ENCODE data around the gene PTGDS. TPM values are rescaled to one million over a fixed set of nuclear protein-coding genes. Genes with fewer than 3 reads are reported as not detected.

PTGDS gene
- total RNA-seq, 4 donors from 2014 or later: 6.8 to 59.1 (median 17.8) TPM

DNA sequence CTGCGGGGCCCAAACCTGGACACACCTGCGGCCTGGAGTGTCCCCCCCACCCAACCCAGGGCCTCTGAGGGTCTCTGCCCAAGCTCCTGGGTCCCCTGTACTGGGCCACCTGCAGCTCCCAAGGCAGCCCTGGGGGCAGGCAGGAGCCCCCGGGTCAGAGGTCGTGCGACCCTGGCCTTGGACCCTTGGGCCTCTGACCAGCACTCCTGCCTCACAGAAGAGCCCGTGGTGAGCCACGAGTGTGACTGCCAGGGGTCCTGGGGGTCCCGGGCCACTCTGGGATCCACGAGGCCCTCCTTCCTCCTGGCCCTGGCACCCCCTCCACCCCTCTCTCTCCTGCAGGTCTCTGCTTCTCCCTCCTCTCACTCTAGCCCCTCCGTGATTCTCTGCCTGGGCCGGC, 5.0 kb upstream of the PTGDS start:
- Histone ChIP-seq H3K4me3 (no peak overlapping the region), H3K4me1 (peaks cover 0 to 9% (median 0%) of the 10 kb centered on the region in 4 donors), H3K27ac (no peak overlapping the region), H3K36me3 (no peaks in the 10 kb centered on the region), H3K9me3 (no peaks in the 10 kb centered on the region), H3K27me3 (no peaks in the 10 kb centered on the region)
- TF ChIP-seq POLR2AphosphoS5 (IDR thresholded peaks at IDR 0.05): no peak
- no peak for TF ChIP-seq POLR2A (IDR thresholded peaks at IDR 0.05)
- TF ChIP-seq CTCF (IDR thresholded peaks at IDR 0.05): no peak
- no peak for TF ChIP-seq EP300 (IDR thresholded peaks at IDR 0.05; ENCODE audit: low read depth)
- intact Hi-C loops (cut with DNase I; ENCODE audit: low total_unique reads) (no loop called here), in situ Hi-C loops (cut with MboI; ENCODE audit: low pct_ligation_motif_present in 1 of 4, low pct_unique_long_range_greater_than_20kb in 1 of 4, low sequenced_read_pairs in 3 of 4) (no loop called here)
- no peak for DNase-seq
- WGBS, 2 donors (ENCODE audit: low coverage in 1 of 2): 77% methylated on average over 9 of the region's 11 CpGs; no CpG with 5 or more reads in 1 of the 2 donors

DNA sequence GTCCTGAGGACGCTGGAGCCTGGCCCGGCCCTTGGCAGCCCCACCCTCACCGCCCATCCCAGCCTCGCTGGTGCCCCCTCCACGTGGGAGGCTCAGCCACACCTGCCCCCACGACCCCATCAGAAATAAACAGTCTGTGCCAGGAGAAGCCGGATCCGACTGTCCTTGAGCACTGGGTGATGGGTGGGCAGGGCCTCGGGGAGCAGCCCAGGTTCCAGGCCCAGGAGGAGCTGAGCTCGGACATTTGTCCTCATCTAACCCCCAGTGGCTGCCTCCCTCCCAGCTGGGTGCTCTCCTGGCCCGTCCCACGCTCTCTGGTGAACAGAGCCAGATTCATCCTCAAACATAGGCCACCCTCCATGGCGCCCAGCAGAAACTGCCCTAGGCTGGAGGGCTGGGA, 4.6 kb upstream of the PTGDS start:
- Histone ChIP-seq H3K27ac (no peak overlapping the region), H3K4me3 (no peak overlapping the region), H3K4me1 (peaks cover 0 to 13% (median 2%) of the 10 kb centered on the region in 4 donors), H3K36me3 (no peaks in the 10 kb centered on the region), H3K9me3 (no peaks in the 10 kb centered on the region), H3K27me3 (peaks cover 2% of the 10 kb centered on the region)
- WGBS, 2 donors (ENCODE audit: low coverage in 1 of 2): 63% methylated on average over 13 of the region's 13 CpGs; no CpG with 5 or more reads in 1 of the 2 donors
- intact Hi-C loops (cut with DNase I; ENCODE audit: low total_unique reads): no loop called here
- in situ Hi-C loops (cut with MboI; ENCODE audit: low pct_ligation_motif_present in 1 of 4, low pct_unique_long_range_greater_than_20kb in 1 of 4, low sequenced_read_pairs in 3 of 4): no loop called here
- TF ChIP-seq EP300 (IDR thresholded peaks at IDR 0.05; ENCODE audit: low read depth) (no peak), POLR2A (IDR thresholded peaks at IDR 0.05) (no peak), CTCF (IDR thresholded peaks at IDR 0.05) (no peak), POLR2AphosphoS5 (IDR thresholded peaks at IDR 0.05) (no peak)
- DNase-seq: no peak

DNA sequence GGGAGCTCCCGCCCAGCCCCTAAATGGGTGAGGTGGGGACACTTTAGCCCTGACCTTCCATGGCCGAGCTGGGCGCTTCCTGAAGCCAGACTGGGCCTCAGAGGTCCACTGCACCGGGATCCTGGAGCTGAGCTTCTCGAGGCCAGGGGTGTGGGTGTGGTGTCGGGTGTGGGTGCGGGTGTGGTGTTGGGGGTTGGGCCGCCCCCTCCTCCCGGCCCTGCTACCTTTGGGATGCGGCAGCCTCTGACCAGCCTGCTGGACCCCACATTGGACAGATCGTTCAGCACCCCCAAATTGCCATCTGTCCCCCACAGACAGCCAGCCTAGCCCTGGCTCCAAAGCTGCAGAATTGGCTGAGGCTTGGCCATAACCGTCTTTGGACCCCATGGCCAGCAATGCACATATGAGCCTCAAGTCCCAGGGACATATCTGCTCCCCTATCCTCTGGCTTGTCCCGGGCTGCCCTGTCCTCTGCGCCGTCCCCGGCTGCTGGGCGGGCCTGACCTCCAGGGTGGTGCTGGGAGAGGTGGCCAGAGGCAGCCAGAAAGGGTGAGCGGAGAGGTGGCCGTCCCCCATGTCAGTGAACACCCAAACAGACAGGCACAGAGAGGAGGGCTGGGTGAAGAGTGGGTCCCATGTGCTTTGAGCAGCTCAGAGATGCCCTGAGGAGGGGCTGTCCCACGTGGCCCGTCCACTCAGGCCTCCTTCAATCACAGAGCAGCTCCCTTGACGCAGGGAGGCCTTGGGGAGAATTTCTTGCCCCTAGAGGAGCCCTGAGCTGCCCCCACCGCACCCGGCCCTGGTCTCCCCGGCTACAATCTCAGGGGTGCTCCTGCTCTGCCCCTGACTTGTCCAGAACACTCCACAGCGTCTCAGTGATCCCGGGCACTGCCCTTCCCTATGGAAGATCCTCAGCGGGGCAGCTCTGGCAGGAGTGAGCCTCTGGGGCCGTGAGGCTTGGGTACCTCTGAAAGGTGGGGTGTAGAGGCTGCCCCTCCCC, 3.4 kb upstream of the PTGDS start:
- intact Hi-C loops (cut with DNase I; ENCODE audit: low total_unique reads): no loop called here
- H3K36me3 ChIP-seq: no peaks in the 10 kb centered on the region
- H3K9me3 ChIP-seq: no peaks in the 10 kb centered on the region
- peaks cover 5% of the 10 kb centered on the region for H3K27me3 ChIP-seq
- in situ Hi-C loops (cut with MboI; ENCODE audit: low pct_ligation_motif_present in 1 of 4, low pct_unique_long_range_greater_than_20kb in 1 of 4, low sequenced_read_pairs in 3 of 4): no loop called here
- no peak overlapping the region for H3K27ac ChIP-seq
- H3K4me1 ChIP-seq: peaks cover 0 to 19% (median 8%) of the 10 kb centered on the region in 4 donors
- H3K4me3 ChIP-seq: no peak overlapping the region
- 75 to 85% methylated on average over 7 to 25 of the region's 29 CpGs for WGBS, 2 donors (ENCODE audit: low coverage in 1 of 2)
- no peak for TF ChIP-seq POLR2AphosphoS5 (IDR thresholded peaks at IDR 0.05)
- no peak for TF ChIP-seq POLR2A (IDR thresholded peaks at IDR 0.05)
- TF ChIP-seq CTCF (IDR thresholded peaks at IDR 0.05): no peak
- TF ChIP-seq EP300 (IDR thresholded peaks at IDR 0.05; ENCODE audit: low read depth): no peak
- DNase-seq: no peak

- Histone ChIP-seq H3K4me1 (peaks cover 0 to 19% (median 8%) of the 10 kb centered on the region in 4 donors), H3K27me3 (peaks cover 5% of the 10 kb centered on the region), H3K36me3 (no peaks in the 10 kb centered on the region), H3K27ac (peak overlapping the region in 1 of 4 donors; percentile 9), H3K9me3 (no peaks in the 10 kb centered on the region), H3K4me3 (no peak overlapping the region)
- 46% methylated on average over 13 of the region's 15 CpGs; no CpG with 5 or more reads in 1 of the 2 donors for WGBS, 2 donors (ENCODE audit: low coverage in 1 of 2)
- DNase-seq: no peak
- intact Hi-C loops (cut with DNase I; ENCODE audit: low total_unique reads) (no loop called here), in situ Hi-C loops (cut with MboI; ENCODE audit: low pct_ligation_motif_present in 1 of 4, low pct_unique_long_range_greater_than_20kb in 1 of 4, low sequenced_read_pairs in 3 of 4) (no loop called here)
- TF ChIP-seq POLR2AphosphoS5 (IDR thresholded peaks at IDR 0.05): no peak
- TF ChIP-seq EP300 (IDR thresholded peaks at IDR 0.05; ENCODE audit: low read depth): no peak
- no peak for TF ChIP-seq CTCF (IDR thresholded peaks at IDR 0.05)
- no peak for TF ChIP-seq POLR2A (IDR thresholded peaks at IDR 0.05)
Measured at GRCh38 chr9:136974817-136975535, 2.3 kb upstream of the PTGDS start.

All from transverse colon (tissue), 4 donors.